Ectodermal cell (in vitro differentiated cells): Measurements from ENCODE around the gene MYLK2. TPM values are rescaled to one million over a fixed set of nuclear protein-coding genes. Genes with fewer than 3 reads are reported as not detected.

Experiments
- H3K27ac ChIP-seq: 2 replicates; pipeline ENCODE4 v1.7.0; 2013; ENCODE audit warnings: mild to moderate bottlenecking, low read depth, low read length; ENCODE audit not compliant: insufficient read depth, poor library complexity, severe bottlenecking
- H3K27me3 ChIP-seq: 2 replicates; pipeline ENCODE4 v1.7.0; 2013; ENCODE audit warnings: mild to moderate bottlenecking, low read length; ENCODE audit not compliant: insufficient read depth, control insufficient read depth, poor library complexity, severe bottlenecking
- H3K36me3 ChIP-seq: one replicate; pipeline ENCODE4 v1.7.0; 2013; ENCODE audit warnings: low read length; ENCODE audit not compliant: control insufficient read depth, insufficient read depth
- H3K4me1 ChIP-seq: one replicate; pipeline ENCODE4 v1.7.0; 2013; ENCODE audit warnings: low read length; ENCODE audit not compliant: control insufficient read depth, insufficient read depth
- H3K4me3 ChIP-seq: 2 replicates; pipeline ENCODE4 v1.7.0; 2013; ENCODE audit warnings: low read depth, low read length, control low read depth; ENCODE audit not compliant: insufficient read depth
- H3K9me3 ChIP-seq: 2 replicates; pipeline ENCODE4 v1.7.0; 2013; ENCODE audit warnings: mild to moderate bottlenecking, low read length, moderate library complexity; ENCODE audit not compliant: control insufficient read depth
- WGBS, 2 experiments: methylation state at CpG; one replicate each; pipeline ENCODE4 v1.1.7; 2013; ENCODE audit warnings: missing lambda C conversion rate in 2 of 2; 5-methylcytosine and 5-hydroxymethylcytosine counted together
- polyA plus RNA-seq, 4 experiments: library from polyadenylated mRNA; stranded (reverse); fragments of 50-300 nt; gene quantifications; one replicate each; pipeline ENCODE4 v1.2.3, GENCODE V29; 2013

MYLK2 gene
- polyA plus RNA-seq (2013, experiment 1 of 4) = 0.17 TPM
- 0.23 TPM for polyA plus RNA-seq (2013, experiment 2 of 4)
- polyA plus RNA-seq (2013, experiment 3 of 4) = 0.11 TPM
- 0.20 TPM for polyA plus RNA-seq (2013, experiment 4 of 4)

DNA sequence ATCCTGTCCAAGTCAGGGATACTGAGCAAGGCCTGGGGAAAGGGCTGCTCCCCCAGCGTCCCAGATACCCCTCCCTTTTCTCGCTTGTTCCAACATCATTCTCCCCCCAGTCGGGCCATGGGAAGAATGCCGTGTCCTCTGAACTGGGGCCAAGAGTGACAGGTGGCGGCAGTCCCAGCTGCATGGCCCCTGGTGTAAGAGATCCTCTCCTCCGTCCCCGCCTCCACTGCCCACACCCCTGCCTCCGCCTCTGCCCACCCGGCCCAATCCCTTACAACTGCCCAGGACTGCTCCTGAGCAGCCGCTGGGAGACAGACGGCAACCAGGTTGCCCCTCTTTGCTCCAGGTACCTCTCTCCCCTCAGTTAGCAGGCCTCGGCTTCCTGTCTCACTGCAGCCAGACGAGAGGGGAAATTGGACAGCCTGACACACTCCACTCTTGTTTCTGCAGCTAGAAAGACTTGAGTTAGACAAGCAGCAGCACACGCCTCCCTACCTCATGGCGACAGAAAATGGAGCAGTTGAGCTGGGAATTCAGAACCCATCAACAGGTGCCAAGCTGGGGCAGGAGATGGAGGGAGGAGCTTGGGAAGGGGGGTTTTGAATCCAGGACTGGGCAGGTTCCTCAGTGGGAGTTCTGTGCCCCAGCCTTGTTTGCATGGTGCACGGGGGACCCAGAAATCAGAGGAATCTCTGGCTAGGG lies at the start of gene MYLK2:
TSS of gene MYLK2 (plus strand) at position 274 of the 702 bp plus-strand sequence. CDS start at position 499, 225 bp downstream.
- no peaks in the 10 kb centered on the region for H3K36me3 ChIP-seq
- no peak within 1 kb of the TSS for H3K4me3 ChIP-seq
- H3K9me3 ChIP-seq = no peaks in the 10 kb centered on the region
- no peaks in the 10 kb centered on the region for H3K27me3 ChIP-seq
- 78 to 80% methylated on average over 16 of the region's 16 CpGs for WGBS, 2 experiments
- H3K4me1 ChIP-seq = peaks cover 16% of the 10 kb centered on the region
- no peak within 1 kb of the TSS for H3K27ac ChIP-seq

DNA sequence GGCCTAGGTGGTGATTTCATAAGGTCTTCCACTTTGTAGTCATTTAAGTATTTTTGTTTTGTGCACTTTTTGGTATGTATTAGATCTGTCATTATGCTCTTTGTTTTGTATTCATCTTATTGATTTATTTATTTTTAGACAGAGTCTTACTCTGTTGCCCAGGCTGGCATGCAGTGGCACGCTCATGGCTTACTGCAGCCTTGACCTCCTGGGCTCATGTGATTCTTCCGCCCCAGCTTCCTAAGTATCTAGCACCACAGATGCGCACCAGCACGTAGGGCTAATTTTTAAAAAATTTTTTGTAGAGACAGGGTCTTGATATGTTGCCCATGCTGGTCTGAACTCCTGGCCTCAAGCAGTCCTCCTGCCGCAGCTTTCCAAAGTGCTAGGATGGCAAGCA lies 49.5 kb upstream of the MYLK2 start:
- Histone ChIP-seq H3K4me1 (no peaks in the 10 kb centered on the region), H3K9me3 (no peaks in the 10 kb centered on the region), H3K36me3 (peaks cover 38% of the 10 kb centered on the region), H3K27ac (no peak overlapping the region), H3K27me3 (no peaks in the 10 kb centered on the region), H3K4me3 (no peak overlapping the region)
- WGBS, 2 experiments = 97 to 98% methylated on average over 5 of the region's 5 CpGs

DNA sequence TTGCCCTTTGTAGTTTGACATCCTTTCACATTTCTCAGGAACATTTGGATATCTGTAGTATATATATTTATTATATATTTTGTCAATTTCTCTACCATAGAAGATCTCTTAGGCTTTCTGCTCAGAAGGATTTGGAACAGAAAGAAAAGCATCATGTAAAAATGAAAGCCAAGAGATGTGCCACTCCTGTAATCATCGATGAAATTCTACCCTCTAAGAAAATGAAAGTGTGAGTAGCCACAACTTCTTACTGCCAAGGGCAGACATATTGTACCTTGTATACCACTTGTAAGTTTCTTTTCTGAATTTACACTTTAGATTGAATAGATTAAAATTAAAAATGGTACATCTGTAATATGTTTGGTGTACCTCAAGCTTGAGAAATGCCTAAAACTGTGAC lies 48.9 kb upstream of the MYLK2 start:
- H3K36me3 ChIP-seq = peaks cover 42% of the 10 kb centered on the region
- H3K4me1 ChIP-seq = no peaks in the 10 kb centered on the region
- H3K9me3 ChIP-seq = no peaks in the 10 kb centered on the region
- WGBS, 2 experiments = 93 to 100% methylated on average over 1 of the region's 1 CpG
- no peak overlapping the region for H3K4me3 ChIP-seq
- H3K27me3 ChIP-seq = no peaks in the 10 kb centered on the region
- H3K27ac ChIP-seq = no peak overlapping the region

DNA sequence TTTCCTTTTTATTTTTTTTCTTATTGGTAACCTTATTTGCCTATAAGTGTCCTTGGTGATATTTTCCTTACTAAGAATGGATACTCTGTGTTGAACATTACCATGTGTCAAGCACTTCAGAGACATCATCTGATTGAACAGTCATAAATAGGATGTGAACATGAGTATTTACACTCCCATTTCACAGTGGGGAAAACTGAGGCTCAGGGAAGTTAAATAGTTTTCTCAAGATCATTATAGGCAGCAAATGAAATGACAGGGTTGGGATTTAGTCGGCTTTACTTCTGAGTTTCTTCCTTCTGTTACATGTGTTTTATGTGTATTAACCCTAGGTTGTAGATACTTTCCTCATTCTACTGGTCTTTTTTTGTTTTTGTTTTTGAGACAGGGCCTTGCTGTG lies 44.7 kb upstream of the MYLK2 start:
- peaks cover 56% of the 10 kb centered on the region for H3K36me3 ChIP-seq
- WGBS, 2 experiments = 89 to 94% methylated on average over 1 of the region's 1 CpG

DNA sequence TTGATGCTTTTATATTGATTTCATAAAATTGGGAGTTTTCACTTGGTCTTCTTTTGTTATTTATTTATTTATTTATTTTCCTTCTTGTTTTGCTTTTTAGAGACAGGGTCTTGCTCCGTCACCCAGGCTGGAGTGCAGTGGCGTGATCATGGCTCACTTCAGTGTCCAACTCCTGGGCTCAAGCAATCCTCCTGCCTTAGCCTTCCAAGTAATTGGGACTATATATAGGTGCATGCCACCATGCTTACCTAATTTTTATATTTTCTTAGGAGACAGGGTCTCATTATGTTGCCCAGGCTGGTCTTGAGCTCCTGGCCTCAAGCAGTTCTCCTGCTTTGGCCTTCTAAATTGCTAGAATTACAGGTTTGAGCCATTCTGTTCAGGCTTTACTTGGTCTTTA lies 38.3 kb upstream of the MYLK2 start:
- Histone ChIP-seq H3K36me3 (peaks cover 72% of the 10 kb centered on the region), H3K9me3 (no peaks in the 10 kb centered on the region), H3K27ac (no peak overlapping the region), H3K27me3 (no peaks in the 10 kb centered on the region), H3K4me1 (no peaks in the 10 kb centered on the region), H3K4me3 (no peak overlapping the region)
- WGBS, 2 experiments = 91 to 98% methylated on average over 2 of the region's 2 CpGs

More for the DNA sequence above, 44.7 kb upstream of the MYLK2 start:
- Histone ChIP-seq H3K4me3 (no peak overlapping the region), H3K27ac (no peak overlapping the region), H3K4me1 (no peaks in the 10 kb centered on the region), H3K27me3 (no peaks in the 10 kb centered on the region), H3K9me3 (no peaks in the 10 kb centered on the region)

DNA sequence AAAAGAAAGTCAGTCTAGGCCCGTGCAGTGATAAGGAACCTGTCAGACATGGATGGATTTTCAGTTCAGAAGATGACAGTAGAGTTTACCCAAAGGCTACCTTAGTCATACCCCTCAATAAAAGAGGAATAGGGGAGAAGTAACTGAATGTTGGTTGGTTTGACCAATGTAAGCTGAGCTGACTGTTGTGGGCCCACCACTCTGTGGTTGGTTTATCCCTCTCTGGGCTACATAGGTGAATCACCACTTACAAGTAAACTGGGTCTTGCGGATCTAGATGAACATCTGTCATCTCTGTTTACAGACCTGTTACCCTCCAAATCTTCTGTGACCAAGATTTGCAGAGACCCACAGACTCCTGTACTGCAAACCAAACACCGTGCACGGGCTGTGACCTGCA lies 37.2 kb upstream of the MYLK2 start:
- H3K36me3 ChIP-seq = peaks cover 73% of the 10 kb centered on the region
- H3K4me1 ChIP-seq = no peaks in the 10 kb centered on the region
- H3K4me3 ChIP-seq = no peak overlapping the region
- 95 to 97% methylated on average over 4 of the region's 4 CpGs for WGBS, 2 experiments
- no peaks in the 10 kb centered on the region for H3K9me3 ChIP-seq
- no peak overlapping the region for H3K27ac ChIP-seq
- no peaks in the 10 kb centered on the region for H3K27me3 ChIP-seq

DNA sequence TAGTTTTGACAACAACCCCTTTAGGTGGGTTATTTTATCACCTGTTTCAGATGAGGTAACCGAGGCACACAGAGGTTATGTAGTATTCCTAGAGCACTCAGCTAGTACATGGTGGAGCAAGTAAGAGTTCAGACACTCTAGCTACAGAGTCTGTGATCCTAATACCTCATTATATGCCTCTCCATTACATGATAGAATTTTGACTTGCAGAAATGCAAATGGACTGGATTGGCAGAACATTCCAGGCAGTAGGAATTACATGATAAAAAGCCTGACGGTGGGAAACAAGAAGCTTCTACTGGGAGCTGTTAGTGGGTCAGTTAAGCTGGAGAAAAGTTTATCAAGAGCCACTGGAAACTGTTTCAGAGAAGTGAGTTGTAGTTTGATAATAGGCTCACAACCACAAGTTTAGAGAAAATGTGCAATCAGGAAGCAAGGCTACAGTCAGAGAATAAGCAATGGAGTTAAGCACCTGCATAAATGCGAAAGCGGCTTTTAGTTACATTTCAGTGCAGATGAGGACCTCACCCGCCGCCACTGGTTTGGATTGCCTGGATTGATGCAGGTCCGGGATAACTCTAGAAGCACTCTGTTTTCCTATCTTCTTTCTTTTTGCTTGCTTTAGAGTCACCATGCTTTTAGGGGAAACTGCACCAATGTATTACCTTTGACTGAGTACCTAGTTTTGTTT lies 34.7 kb upstream of the MYLK2 start:
- no peaks in the 10 kb centered on the region for H3K4me1 ChIP-seq
- peaks cover 54% of the 10 kb centered on the region for H3K36me3 ChIP-seq
- H3K4me3 ChIP-seq = no peak overlapping the region
- no peak overlapping the region for H3K27ac ChIP-seq
- WGBS, 2 experiments = 90 to 95% methylated on average over 7 of the region's 7 CpGs
- H3K9me3 ChIP-seq = no peaks in the 10 kb centered on the region
- no peaks in the 10 kb centered on the region for H3K27me3 ChIP-seq

DNA sequence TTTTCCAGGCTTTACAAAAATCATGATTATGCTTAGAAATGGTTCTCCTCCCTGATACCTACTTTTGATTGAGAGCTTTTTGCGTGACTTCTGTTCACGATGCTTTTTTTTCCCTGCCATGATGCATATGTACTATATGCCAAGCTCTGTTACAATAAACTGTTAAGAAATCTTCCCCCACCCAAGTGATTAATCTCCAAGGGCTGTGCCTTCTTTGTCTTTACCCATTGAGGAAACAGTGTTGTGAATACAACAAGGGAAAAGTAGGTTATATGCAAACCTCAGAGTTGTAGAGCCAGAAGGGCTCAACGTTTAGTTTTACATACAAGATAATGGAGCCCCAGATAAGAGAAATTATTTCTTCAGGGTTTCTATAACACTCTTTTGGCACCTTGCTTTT lies 34.1 kb upstream of the MYLK2 start:
- WGBS, 2 experiments = 93 to 98% methylated on average over 3 of the region's 3 CpGs
- Histone ChIP-seq H3K27me3 (no peaks in the 10 kb centered on the region), H3K9me3 (no peaks in the 10 kb centered on the region), H3K27ac (no peak overlapping the region), H3K4me3 (no peak overlapping the region), H3K36me3 (peaks cover 49% of the 10 kb centered on the region), H3K4me1 (no peaks in the 10 kb centered on the region)

DNA sequence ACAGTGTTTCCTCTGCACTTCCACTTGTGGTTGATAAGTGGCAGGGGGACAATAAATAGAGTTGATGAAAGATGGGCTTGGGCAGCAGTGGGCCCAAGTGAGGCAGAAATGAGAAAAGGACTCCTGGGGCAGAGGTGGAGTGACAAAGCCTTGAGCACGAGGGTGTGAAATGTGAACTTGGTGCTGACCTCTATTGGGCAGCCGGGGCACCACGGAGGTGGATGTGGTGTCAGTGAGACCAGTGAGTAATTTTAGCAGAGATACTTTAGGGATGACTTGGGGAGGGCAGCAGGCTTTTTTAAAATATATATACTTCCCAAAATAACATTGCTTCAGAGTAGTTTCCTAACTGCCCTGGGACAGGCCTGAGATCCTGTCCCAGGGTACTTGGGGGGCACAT lies 30.6 kb upstream of the MYLK2 start:
- 87 to 88% methylated on average over 3 of the region's 3 CpGs for WGBS, 2 experiments

DNA sequence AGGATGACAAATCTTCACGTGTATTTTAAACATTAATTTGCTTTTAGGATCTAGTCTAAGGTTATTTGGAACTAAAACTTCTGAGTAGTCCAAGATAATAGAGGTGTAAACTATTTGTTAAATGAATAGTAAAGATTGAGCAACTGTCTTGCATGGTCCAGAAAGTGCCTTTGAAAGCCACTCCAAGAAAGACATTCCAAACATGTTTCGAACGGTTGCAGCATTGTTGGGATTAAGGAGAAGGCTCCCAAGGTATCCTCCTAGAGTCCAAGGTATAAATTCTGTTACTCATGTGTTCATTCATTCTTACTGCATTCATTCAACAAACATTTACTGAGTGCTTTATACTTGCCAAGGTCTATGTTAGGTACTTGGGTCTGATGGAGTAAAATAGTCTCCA lies 28.8 kb upstream of the MYLK2 start:
- Histone ChIP-seq H3K27me3 (no peaks in the 10 kb centered on the region), H3K36me3 (peaks cover 46% of the 10 kb centered on the region), H3K27ac (no peak overlapping the region), H3K4me3 (no peak overlapping the region), H3K4me1 (no peaks in the 10 kb centered on the region), H3K9me3 (no peaks in the 10 kb centered on the region)
- WGBS, 2 experiments = 93 to 100% methylated on average over 3 of the region's 3 CpGs

More for the DNA sequence above, 30.6 kb upstream of the MYLK2 start:
- H3K27ac ChIP-seq = no peak overlapping the region
- H3K4me1 ChIP-seq = no peaks in the 10 kb centered on the region
- no peaks in the 10 kb centered on the region for H3K9me3 ChIP-seq
- no peak overlapping the region for H3K4me3 ChIP-seq
- H3K27me3 ChIP-seq = no peaks in the 10 kb centered on the region
- H3K36me3 ChIP-seq = peaks cover 48% of the 10 kb centered on the region
